ENCODE measurements around the gene ADGRF3.

DNA sequence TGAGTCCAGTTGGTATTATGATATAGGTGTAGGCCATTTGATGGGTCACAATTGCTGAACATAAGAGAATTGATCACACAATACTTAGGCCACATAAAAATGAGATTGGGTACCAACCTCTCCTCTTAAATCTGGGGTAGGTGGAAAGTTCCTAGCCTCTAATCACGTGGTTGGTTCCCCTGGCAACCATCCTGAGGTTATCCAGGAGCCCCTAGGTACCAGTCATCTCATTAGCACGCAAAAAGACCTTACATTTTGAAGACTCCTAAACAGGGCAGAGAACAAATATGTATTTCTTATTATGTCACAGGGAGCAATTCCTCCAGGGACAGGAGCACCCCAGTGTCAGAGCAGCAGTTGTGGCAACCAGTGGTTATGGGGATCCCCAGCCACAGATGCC, 13.3 kb downstream of the ADGRF3 start:
- TF ChIP-seq, protein P1, sequence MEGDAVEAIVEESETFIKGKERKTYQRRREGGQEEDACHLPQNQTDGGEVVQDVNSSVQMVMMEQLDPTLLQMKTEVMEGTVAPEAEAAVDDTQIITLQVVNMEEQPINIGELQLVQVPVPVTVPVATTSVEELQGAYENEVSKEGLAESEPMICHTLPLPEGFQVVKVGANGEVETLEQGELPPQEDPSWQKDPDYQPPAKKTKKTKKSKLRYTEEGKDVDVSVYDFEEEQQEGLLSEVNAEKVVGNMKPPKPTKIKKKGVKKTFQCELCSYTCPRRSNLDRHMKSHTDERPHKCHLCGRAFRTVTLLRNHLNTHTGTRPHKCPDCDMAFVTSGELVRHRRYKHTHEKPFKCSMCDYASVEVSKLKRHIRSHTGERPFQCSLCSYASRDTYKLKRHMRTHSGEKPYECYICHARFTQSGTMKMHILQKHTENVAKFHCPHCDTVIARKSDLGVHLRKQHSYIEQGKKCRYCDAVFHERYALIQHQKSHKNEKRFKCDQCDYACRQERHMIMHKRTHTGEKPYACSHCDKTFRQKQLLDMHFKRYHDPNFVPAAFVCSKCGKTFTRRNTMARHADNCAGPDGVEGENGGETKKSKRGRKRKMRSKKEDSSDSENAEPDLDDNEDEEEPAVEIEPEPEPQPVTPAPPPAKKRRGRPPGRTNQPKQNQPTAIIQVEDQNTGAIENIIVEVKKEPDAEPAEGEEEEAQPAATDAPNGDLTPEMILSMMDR (conservative IDR thresholded peaks at IDR 0.05 in 1 of 2, IDR thresholded peaks at IDR 0.05 in 1 of 2; ENCODE audit: extremely low read depth in 1 of 2, insufficient read depth in 1 of 2, low read depth in 1 of 2, low read length in 2 of 2) = no peak
- no peak for TF ChIP-seq EZH2 (IDR thresholded peaks at IDR 0.05; ENCODE audit: borderline replicate concordance, low read length)
